ENCODE data around the gene IAH1. TPM values are rescaled to one million over a fixed set of nuclear protein-coding genes. Genes with fewer than 3 reads are reported as not detected.

IAH1 gene
- total and polyA plus RNA-seq, 2 donors from 2014 or later, result 52.7 to 97.0 TPM

DNA sequence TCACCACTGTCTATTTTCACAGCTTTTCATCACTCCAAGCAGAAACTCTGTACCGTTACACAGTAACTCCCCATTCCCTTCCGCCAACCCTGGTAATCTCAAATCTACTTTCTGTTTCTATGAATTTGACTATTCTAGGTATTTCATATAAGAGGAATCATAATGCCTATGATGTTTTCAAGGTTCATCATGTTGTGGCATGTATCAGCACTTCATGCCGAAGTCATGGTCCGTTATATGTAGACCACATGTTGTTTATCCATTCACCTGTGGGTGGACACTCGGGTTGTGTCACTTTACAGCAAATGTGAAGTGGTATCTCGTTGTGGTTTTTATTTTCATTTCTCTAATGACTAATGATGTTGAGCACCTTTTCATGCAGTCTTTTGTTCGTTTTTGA lies 29.3 kb upstream of the IAH1 start:
- H3K36me3 ChIP-seq (ENCODE audit: control insufficient read depth in 2 of 3, insufficient read depth in 3 of 3, low read length in 3 of 3), result peaks cover 12 to 28% (median 13%) of the 10 kb centered on the region in 3 donors

DNA sequence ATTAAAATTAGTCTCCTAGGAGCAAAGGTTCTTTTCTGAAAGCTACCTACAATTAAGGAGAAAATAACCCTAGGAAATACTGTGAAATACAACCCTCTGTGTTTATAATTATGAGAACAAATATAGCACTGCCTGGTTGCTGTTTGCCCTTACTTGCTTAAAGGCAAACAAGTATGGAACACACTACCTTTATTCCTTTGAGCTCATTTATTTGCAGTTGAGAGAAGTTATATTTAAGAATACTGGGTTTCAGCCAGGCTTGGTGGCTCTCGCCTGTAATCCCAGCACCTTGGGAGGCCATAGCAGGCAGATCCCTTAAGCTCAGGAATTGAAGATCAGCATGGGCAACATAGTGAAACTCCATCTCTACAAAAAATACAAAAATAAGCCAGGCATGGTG lies 23.1 kb upstream of the IAH1 start:
- no peak for FAIRE-seq

More for the DNA sequence above, 29.3 kb upstream of the IAH1 start:
- Histone ChIP-seq H3K4me3 (ENCODE audit: low read length in 3 of 3) (no peak overlapping the region), H3K27ac (ENCODE audit: low read depth in 2 of 2, low read length in 2 of 2) (no peak overlapping the region), H3K9me3 (ENCODE audit: control insufficient read depth in 2 of 3, insufficient read depth in 1 of 3, low read length in 3 of 3) (no peaks in the 10 kb centered on the region), H3K4me1 (ENCODE audit: control insufficient read depth in 2 of 3, insufficient read depth in 2 of 3, low read depth in 1 of 3, low read length in 3 of 3) (no peaks in the 10 kb centered on the region), H3K9ac (ENCODE audit: low read length in 3 of 3) (no peak overlapping the region), H3K27me3 (ENCODE audit: control insufficient read depth, insufficient read depth, low read length) (no peaks in the 10 kb centered on the region)
- intact Hi-C loops (cut with DNase I), result no loop called here
- TF ChIP-seq, protein P1, sequence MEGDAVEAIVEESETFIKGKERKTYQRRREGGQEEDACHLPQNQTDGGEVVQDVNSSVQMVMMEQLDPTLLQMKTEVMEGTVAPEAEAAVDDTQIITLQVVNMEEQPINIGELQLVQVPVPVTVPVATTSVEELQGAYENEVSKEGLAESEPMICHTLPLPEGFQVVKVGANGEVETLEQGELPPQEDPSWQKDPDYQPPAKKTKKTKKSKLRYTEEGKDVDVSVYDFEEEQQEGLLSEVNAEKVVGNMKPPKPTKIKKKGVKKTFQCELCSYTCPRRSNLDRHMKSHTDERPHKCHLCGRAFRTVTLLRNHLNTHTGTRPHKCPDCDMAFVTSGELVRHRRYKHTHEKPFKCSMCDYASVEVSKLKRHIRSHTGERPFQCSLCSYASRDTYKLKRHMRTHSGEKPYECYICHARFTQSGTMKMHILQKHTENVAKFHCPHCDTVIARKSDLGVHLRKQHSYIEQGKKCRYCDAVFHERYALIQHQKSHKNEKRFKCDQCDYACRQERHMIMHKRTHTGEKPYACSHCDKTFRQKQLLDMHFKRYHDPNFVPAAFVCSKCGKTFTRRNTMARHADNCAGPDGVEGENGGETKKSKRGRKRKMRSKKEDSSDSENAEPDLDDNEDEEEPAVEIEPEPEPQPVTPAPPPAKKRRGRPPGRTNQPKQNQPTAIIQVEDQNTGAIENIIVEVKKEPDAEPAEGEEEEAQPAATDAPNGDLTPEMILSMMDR (IDR thresholded peaks at IDR 0.05; ENCODE audit: borderline replicate concordance, extremely low read depth, insufficient read depth), result no peak
- FAIRE-seq (no peak), DNase-seq (no peak)

DNA sequence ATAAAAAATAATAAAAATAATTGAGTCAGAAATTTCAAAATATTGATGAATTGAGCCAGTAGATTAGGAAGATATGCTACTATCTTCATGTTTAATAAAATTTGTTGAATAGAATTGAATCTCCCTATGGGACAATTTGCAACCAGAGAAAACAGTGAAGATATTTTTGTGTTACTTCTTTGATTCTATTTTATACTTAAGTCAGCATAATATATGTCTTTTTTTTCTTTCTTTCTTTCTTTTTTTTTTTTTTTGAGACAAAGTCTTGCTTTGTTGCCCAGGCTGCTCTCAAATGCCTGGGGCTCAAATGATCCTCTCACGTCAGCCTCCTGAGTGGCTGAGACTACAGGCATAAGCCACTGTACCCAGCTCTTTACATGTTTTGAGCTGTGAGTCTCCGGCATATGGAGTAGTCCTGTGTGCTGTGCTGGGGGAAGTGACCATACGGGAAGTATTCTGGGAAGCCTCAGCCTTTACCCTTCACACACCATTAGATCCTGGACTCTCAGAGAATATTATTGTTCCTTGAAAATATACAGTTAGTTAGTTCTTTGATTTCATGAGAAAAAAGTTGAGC lies 13.8 kb upstream of the IAH1 start:
- no peak overlapping the region for H3K4me3 ChIP-seq (ENCODE audit: low read length in 3 of 3)
- intact Hi-C loops (cut with DNase I), result no loop called here
- H3K36me3 ChIP-seq (ENCODE audit: control insufficient read depth in 2 of 3, insufficient read depth in 3 of 3, low read length in 3 of 3), result peaks cover 0 to 5% (median 2%) of the 10 kb centered on the region in 3 donors
- no peak overlapping the region for H3K9ac ChIP-seq (ENCODE audit: low read length in 3 of 3)
- TF ChIP-seq, protein P1 (IDR thresholded peaks at IDR 0.05; ENCODE audit: borderline replicate concordance, extremely low read depth, insufficient read depth), result no peak
- no peaks in the 10 kb centered on the region for H3K27me3 ChIP-seq (ENCODE audit: control insufficient read depth, insufficient read depth, low read length)
- no peak overlapping the region for H3K27ac ChIP-seq (ENCODE audit: low read depth in 2 of 2, low read length in 2 of 2)
- H3K9me3 ChIP-seq (ENCODE audit: control insufficient read depth in 2 of 3, insufficient read depth in 1 of 3, low read length in 3 of 3), result no peaks in the 10 kb centered on the region
- DNase-seq (no peak), FAIRE-seq (no peak)
- H3K4me1 ChIP-seq (ENCODE audit: control insufficient read depth in 2 of 3, insufficient read depth in 2 of 3, low read depth in 1 of 3, low read length in 3 of 3), result no peaks in the 10 kb centered on the region

More for the DNA sequence above, 23.1 kb upstream of the IAH1 start:
- no peak overlapping the region for H3K27ac ChIP-seq (ENCODE audit: low read depth in 2 of 2, low read length in 2 of 2)
- DNase-seq, result no peak
- no peaks in the 10 kb centered on the region for H3K9me3 ChIP-seq (ENCODE audit: control insufficient read depth in 2 of 3, insufficient read depth in 1 of 3, low read length in 3 of 3)
- no peaks in the 10 kb centered on the region for H3K27me3 ChIP-seq (ENCODE audit: control insufficient read depth, insufficient read depth, low read length)
- no peaks in the 10 kb centered on the region for H3K4me1 ChIP-seq (ENCODE audit: control insufficient read depth in 2 of 3, insufficient read depth in 2 of 3, low read depth in 1 of 3, low read length in 3 of 3)
- H3K9ac ChIP-seq (ENCODE audit: low read length in 3 of 3), result no peak overlapping the region
- peaks cover 0 to 17% (median 6%) of the 10 kb centered on the region in 3 donors for H3K36me3 ChIP-seq (ENCODE audit: control insufficient read depth in 2 of 3, insufficient read depth in 3 of 3, low read length in 3 of 3)
- TF ChIP-seq, protein P1 (IDR thresholded peaks at IDR 0.05; ENCODE audit: borderline replicate concordance, extremely low read depth, insufficient read depth), result no peak
- intact Hi-C loops (cut with DNase I), result no loop called here
- H3K4me3 ChIP-seq (ENCODE audit: low read length in 3 of 3), result no peak overlapping the region

DNA sequence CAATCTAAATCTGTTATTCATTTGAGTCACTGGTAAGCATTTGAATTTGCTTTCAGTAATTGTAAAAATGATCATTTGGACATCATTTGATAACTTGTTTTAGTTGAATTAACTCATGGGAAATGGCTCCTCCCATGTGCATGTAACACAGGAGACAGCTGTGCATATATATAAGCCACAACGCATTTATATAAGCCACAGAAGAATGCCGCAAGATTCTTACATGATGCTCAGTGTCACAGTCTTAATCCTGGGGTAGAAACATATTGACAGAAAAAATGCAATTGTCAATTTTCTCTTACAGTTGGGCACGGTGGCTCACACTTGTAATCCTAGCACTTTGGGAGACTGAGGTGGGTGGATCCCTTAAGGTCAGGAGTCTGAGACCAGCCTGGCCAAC lies 13.3 kb upstream of the IAH1 start:
- Histone ChIP-seq H3K27ac (ENCODE audit: low read depth in 2 of 2, low read length in 2 of 2) (no peak overlapping the region), H3K36me3 (ENCODE audit: control insufficient read depth in 2 of 3, insufficient read depth in 3 of 3, low read length in 3 of 3) (peaks cover 0 to 4% (median 4%) of the 10 kb centered on the region in 3 donors), H3K27me3 (ENCODE audit: control insufficient read depth, insufficient read depth, low read length) (no peaks in the 10 kb centered on the region), H3K4me3 (ENCODE audit: low read length in 3 of 3) (no peak overlapping the region), H3K9ac (ENCODE audit: low read length in 3 of 3) (no peak overlapping the region), H3K4me1 (ENCODE audit: control insufficient read depth in 2 of 3, insufficient read depth in 2 of 3, low read depth in 1 of 3, low read length in 3 of 3) (no peaks in the 10 kb centered on the region), H3K9me3 (ENCODE audit: control insufficient read depth in 2 of 3, insufficient read depth in 1 of 3, low read length in 3 of 3) (no peaks in the 10 kb centered on the region)
- intact Hi-C loops (cut with DNase I), result no loop called here
- no peak for FAIRE-seq
- TF ChIP-seq, protein P1 (IDR thresholded peaks at IDR 0.05; ENCODE audit: borderline replicate concordance, extremely low read depth, insufficient read depth), result no peak
- no peak for DNase-seq
